ENCODE results near the gene HOXA6. TPM values are rescaled to one million over a fixed set of nuclear protein-coding genes. Genes with fewer than 3 reads are reported as not detected.

The HOXA6 gene
- total RNA-seq, 1 donor from 2014 or later, result not detected

- H3K27ac Mint-ChIP-seq (ENCODE audit: unreplicated experiment), result no peak overlapping the region
- H3K36me3 Mint-ChIP-seq (ENCODE audit: unreplicated experiment), result no peaks in the 10 kb centered on the region
- no peaks in the 10 kb centered on the region for H3K4me1 Mint-ChIP-seq (ENCODE audit: low read depth, unreplicated experiment)
- peaks cover 50% of the 10 kb centered on the region for H3K27me3 Mint-ChIP-seq (ENCODE audit: unreplicated experiment)
- H3K4me3 Mint-ChIP-seq (ENCODE audit: unreplicated experiment), result no peak overlapping the region
- DNase-seq, result no peak
- TF ChIP-seq CTCF (IDR thresholded peaks at IDR 0.05; ENCODE audit: partially characterized antibody, unreplicated experiment), result no peak
- peaks cover 12% of the 10 kb centered on the region for H3K9me3 Mint-ChIP-seq (ENCODE audit: unreplicated experiment)
These were observed 25.9 kb downstream of the HOXA6 start for GRCh38 chr7:27121684-27122076.

GRCh38 chr7:27119412-27119911, 28.1 kb downstream of the HOXA6 start:
- no peak overlapping the region for H3K4me3 Mint-ChIP-seq (ENCODE audit: unreplicated experiment)
- TF ChIP-seq CTCF (IDR thresholded peaks at IDR 0.05; ENCODE audit: partially characterized antibody, unreplicated experiment), result no peak
- peaks cover 47% of the 10 kb centered on the region for H3K27me3 Mint-ChIP-seq (ENCODE audit: unreplicated experiment)
- H3K9me3 Mint-ChIP-seq (ENCODE audit: unreplicated experiment), result peaks cover 7% of the 10 kb centered on the region
- no peak for DNase-seq
- no peaks in the 10 kb centered on the region for H3K36me3 Mint-ChIP-seq (ENCODE audit: unreplicated experiment)
- no peak overlapping the region for H3K27ac Mint-ChIP-seq (ENCODE audit: unreplicated experiment)
- H3K4me1 Mint-ChIP-seq (ENCODE audit: low read depth, unreplicated experiment), result no peaks in the 10 kb centered on the region

GRCh38 chr7:27118580-27118979, 29.0 kb downstream of the HOXA6 start:
- H3K36me3 Mint-ChIP-seq (ENCODE audit: unreplicated experiment), result no peaks in the 10 kb centered on the region
- TF ChIP-seq CTCF (IDR thresholded peaks at IDR 0.05; ENCODE audit: partially characterized antibody, unreplicated experiment), result no peak
- no peak overlapping the region for H3K4me3 Mint-ChIP-seq (ENCODE audit: unreplicated experiment)
- H3K9me3 Mint-ChIP-seq (ENCODE audit: unreplicated experiment), result peaks cover 7% of the 10 kb centered on the region
- H3K27ac Mint-ChIP-seq (ENCODE audit: unreplicated experiment), result no peak overlapping the region
- DNase-seq, result no peak
- peaks cover 44% of the 10 kb centered on the region for H3K27me3 Mint-ChIP-seq (ENCODE audit: unreplicated experiment)
- H3K4me1 Mint-ChIP-seq (ENCODE audit: low read depth, unreplicated experiment), result no peaks in the 10 kb centered on the region

- Mint-ChIP-seq H3K36me3 (ENCODE audit: unreplicated experiment) (no peaks in the 10 kb centered on the region), H3K27ac (ENCODE audit: unreplicated experiment) (no peak overlapping the region), H3K4me1 (ENCODE audit: low read depth, unreplicated experiment) (no peaks in the 10 kb centered on the region), H3K27me3 (ENCODE audit: unreplicated experiment) (peaks cover 45% of the 10 kb centered on the region), H3K4me3 (ENCODE audit: unreplicated experiment) (no peak overlapping the region), H3K9me3 (ENCODE audit: unreplicated experiment) (peaks cover 7% of the 10 kb centered on the region)
- no peak for DNase-seq
- no peak for TF ChIP-seq CTCF (IDR thresholded peaks at IDR 0.05; ENCODE audit: partially characterized antibody, unreplicated experiment)
These were observed 29.6 kb downstream of the HOXA6 start for GRCh38 chr7:27117887-27118491.
